Measurements from ENCODE around the gene PROS1. TPM values are rescaled to one million over a fixed set of nuclear protein-coding genes. Genes with fewer than 3 reads are reported as not detected.

PROS1 gene
- total and polyA plus RNA-seq, 10 of the 15 experiments (the other 5 are each of a cell fraction or from before 2014, with no cell fraction given) = 0.10 TPM; not detected in 9

DNA sequence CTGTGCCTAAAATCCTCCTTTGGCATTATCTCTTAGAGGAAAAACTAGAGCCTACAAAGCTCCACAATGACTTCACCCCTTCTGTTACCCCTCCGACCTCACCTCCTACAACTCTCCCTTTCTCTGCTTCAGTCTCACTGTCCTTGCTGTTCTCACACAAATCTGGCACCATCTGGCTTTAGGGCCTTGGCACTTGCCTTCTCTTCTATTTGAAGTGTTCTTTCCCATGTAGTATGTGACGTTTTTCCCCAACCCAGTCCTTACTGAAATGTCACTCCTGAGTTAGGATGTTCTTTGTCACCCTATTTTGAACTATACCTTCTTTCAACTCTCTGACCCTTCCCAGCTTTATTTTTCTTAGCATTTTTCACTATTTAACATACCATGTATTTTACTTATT is 46.0 kb upstream of the PROS1 start:
- intact Hi-C loops (cut with micrococcal nuclease; ENCODE audit: unreplicated experiment) = no loop called here
- CTCF ChIA-PET = interaction anchor here (3.0 kb wide), 1 partner anchor 18 kb away, joined by 9 read pairs; no protein-coding TSS in a partner anchor
- POLR2A ChIA-PET = no interaction called here
- no peaks in the 10 kb centered on the region for H3K4me1 ChIP-seq (ENCODE audit: control insufficient read depth, insufficient read depth, low read length)
- no peak for FAIRE-seq
- H2AFZ ChIP-seq (ENCODE audit: control insufficient read depth, low read depth, low read length) = no peak overlapping the region
- no peaks in the 10 kb centered on the region for H3K9me3 ChIP-seq (replicated peaks; ENCODE audit: control insufficient read depth, insufficient read depth, low read length)
- RAD21 ChIA-PET (ENCODE audit: unreplicated experiment) = interaction anchor here (2.7 kb wide), 1 partner anchor 15 kb away, joined by 6 read pairs; no protein-coding TSS in a partner anchor
- no TSS peak for BruUV-seq (replicated peaks)
- no peak overlapping the region for H3K4me2 ChIP-seq (ENCODE audit: control insufficient read depth, insufficient read depth)
- 56% methylated on average over 2 of the region's 2 CpGs for WGBS (ENCODE audit: insufficient coverage, insufficient replicate concordance, low lambda C conversion rate, missing lambda C conversion rate)
- H3K27me3 ChIP-seq (replicated peaks in 1 of 2; ENCODE audit: control insufficient read depth in 2 of 2, insufficient read depth in 2 of 2, low read length in 1 of 2) = no peaks in the 10 kb centered on the region
- SMC1A ChIA-PET (ENCODE audit: uncharacterized antibody, unreplicated experiment) = interaction anchor here (1.5 kb wide), 1 partner anchor 14 kb away, joined by 3 read pairs; no protein-coding TSS in a partner anchor
- no peak overlapping the region for H3K9ac ChIP-seq (ENCODE audit: control insufficient read depth, insufficient read depth, low read length)
- H3K4me3 ChIP-seq = no peak overlapping the region
- H4K20me1 ChIP-seq (ENCODE audit: control insufficient read depth, insufficient read depth) = no peaks in the 10 kb centered on the region
- H3K27ac ChIP-seq (ENCODE audit: control insufficient read depth, insufficient read depth) = no peak overlapping the region
- no peak for DNase-seq (ENCODE audit: low read depth, low spot score)
- H3K36me3 ChIP-seq (ENCODE audit: control insufficient read depth in 2 of 2, insufficient read depth in 2 of 2, low read length in 1 of 2) = no peaks in the 10 kb centered on the region
- no peaks in the 10 kb centered on the region for H3K79me2 ChIP-seq (ENCODE audit: control insufficient read depth, insufficient read depth, low read length)
- no peak for ATAC-seq
- in situ Hi-C loops (cut with MboI) = no loop called here
- TF ChIP-seq SPI1 (IDR thresholded peaks at IDR 0.05; ENCODE audit: borderline replicate concordance, insufficient read depth, low read depth, low read length) = no peak
- no peak for TF ChIP-seq SMC3 (IDR thresholded peaks at IDR 0.05; ENCODE audit: borderline replicate concordance, low read length)
- TF ChIP-seq ASH2L (IDR thresholded peaks at IDR 0.05; ENCODE audit: borderline replicate concordance, low read depth) = no peak
- TF ChIP-seq, protein P1, sequence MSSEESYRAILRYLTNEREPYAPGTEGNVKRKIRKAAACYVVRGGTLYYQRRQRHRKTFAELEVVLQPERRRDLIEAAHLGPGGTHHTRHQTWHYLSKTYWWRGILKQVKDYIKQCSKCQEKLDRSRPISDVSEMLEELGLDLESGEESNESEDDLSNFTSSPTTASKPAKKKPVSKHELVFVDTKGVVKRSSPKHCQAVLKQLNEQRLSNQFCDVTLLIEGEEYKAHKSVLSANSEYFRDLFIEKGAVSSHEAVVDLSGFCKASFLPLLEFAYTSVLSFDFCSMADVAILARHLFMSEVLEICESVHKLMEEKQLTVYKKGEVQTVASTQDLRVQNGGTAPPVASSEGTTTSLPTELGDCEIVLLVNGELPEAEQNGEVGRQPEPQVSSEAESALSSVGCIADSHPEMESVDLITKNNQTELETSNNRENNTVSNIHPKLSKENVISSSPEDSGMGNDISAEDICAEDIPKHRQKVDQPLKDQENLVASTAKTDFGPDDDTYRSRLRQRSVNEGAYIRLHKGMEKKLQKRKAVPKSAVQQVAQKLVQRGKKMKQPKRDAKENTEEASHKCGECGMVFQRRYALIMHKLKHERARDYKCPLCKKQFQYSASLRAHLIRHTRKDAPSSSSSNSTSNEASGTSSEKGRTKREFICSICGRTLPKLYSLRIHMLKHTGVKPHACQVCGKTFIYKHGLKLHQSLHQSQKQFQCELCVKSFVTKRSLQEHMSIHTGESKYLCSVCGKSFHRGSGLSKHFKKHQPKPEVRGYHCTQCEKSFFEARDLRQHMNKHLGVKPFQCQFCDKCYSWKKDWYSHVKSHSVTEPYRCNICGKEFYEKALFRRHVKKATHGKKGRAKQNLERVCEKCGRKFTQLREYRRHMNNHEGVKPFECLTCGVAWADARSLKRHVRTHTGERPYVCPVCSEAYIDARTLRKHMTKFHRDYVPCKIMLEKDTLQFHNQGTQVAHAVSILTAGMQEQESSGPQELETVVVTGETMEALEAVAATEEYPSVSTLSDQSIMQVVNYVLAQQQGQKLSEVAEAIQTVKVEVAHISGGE (CRISPR knock-in tag; IDR thresholded peaks at IDR 0.05) = no peak
- TF ChIP-seq ETV6 (conservative IDR thresholded peaks at IDR 0.05 in 1 of 2, IDR thresholded peaks at IDR 0.05 in 1 of 2; ENCODE audit: borderline replicate concordance in 1 of 2, low read depth in 1 of 2) = no peak
- no peak for TF ChIP-seq NKRF (conservative IDR thresholded peaks at IDR 0.05)
- TF ChIP-seq CEBPZ (IDR thresholded peaks at IDR 0.05; ENCODE audit: low read depth, low read length) = no peak
- TF ChIP-seq CBX5 (IDR thresholded peaks at IDR 0.05; ENCODE audit: low read depth) = no peak
- TF ChIP-seq TBL1XR1 (IDR thresholded peaks at IDR 0.05; ENCODE audit: low read depth, low read length) = no peak
- TF ChIP-seq TCF12 (IDR thresholded peaks at IDR 0.05; ENCODE audit: low read depth, low read length) = no peak
- TF ChIP-seq MAX (IDR thresholded peaks at IDR 0.05; ENCODE audit: low read depth, low read length) = no peak
- no peak for TF ChIP-seq POLR2AphosphoS5 (IDR thresholded peaks at IDR 0.05; ENCODE audit: low read length)
- TF ChIP-seq IKZF2 (IDR thresholded peaks at IDR 0.05) = no peak
- no peak for TF ChIP-seq HDAC2 (IDR thresholded peaks at IDR 0.05)

All from GM12878 (cell line).